ENCODE results near the gene ZNF385A. TPM values are rescaled to one million over a fixed set of nuclear protein-coding genes. Genes with fewer than 3 reads are reported as not detected.

ZNF385A gene
- total and polyA plus RNA-seq, 2 of the 13 experiments (the other 11 are each of a cell fraction or from before 2014, with no cell fraction given): 0.44 to 0.67 TPM

- peak; percentile 45; the same call in 1 of the 2 replicates for TF ChIP-seq SAP130 (CRISPR knock-in tag; IDR thresholded peaks at IDR 0.05; ENCODE audit: low read depth)
- TF ChIP-seq POLR2AphosphoS2 (IDR thresholded peaks at IDR 0.05; ENCODE audit: low read depth, low read length): no peak
- TF ChIP-seq EEA1 (CRISPR knock-in tag; IDR thresholded peaks at IDR 0.05; ENCODE audit: borderline replicate concordance): no peak
- TF ChIP-seq NFAT5 (CRISPR knock-in tag; IDR thresholded peaks at IDR 0.05): no peak
- no peak for TF ChIP-seq ZNF597 (CRISPR knock-in tag; IDR thresholded peaks at IDR 0.05)
- TF ChIP-seq ZHX1 (CRISPR knock-in tag; IDR thresholded peaks at IDR 0.05; ENCODE audit: low read depth): no peak
- no peak for TF ChIP-seq PHB2 (IDR thresholded peaks at IDR 0.05; ENCODE audit: partially characterized antibody)
- 0 out of 2 replicates have a peak, but pooled peaks have one; percentile 53 for TF ChIP-seq KLF6 (CRISPR knock-in tag; IDR thresholded peaks at IDR 0.05)
- TF ChIP-seq ZFAT (CRISPR knock-in tag; conservative IDR thresholded peaks at IDR 0.05): no peak
- no peak for TF ChIP-seq ZNF431 (CRISPR knock-in tag; IDR thresholded peaks at IDR 0.05; ENCODE audit: borderline replicate concordance, low read depth)
- no peak for TF ChIP-seq CREB3 (CRISPR knock-in tag; IDR thresholded peaks at IDR 0.05)
- no peak for TF ChIP-seq SIX4 (CRISPR knock-in tag; IDR thresholded peaks at IDR 0.05)
- no peak for TF ChIP-seq BCLAF1 (IDR thresholded peaks at IDR 0.05)
- TF ChIP-seq KDM4B (CRISPR knock-in tag; IDR thresholded peaks at IDR 0.05): 0 out of 2 replicates have a peak, but pooled peaks have one; percentile 51
- no peak for TF ChIP-seq ZNF546 (CRISPR knock-in tag; conservative IDR thresholded peaks at IDR 0.05)
- no peak for TF ChIP-seq ZNF678 (CRISPR knock-in tag; IDR thresholded peaks at IDR 0.05)
Observed at GRCh38 chr12:54360717-54361456, 23.6 kb downstream of the ZNF385A start (continued).

All from HepG2 (cell line).